ENCODE data around the gene ATAD3B. TPM values are rescaled to one million over a fixed set of nuclear protein-coding genes. Genes with fewer than 3 reads are reported as not detected.

Gene ATAD3B
- total RNA-seq, 4 donors from 2014 or later, result 15.6 to 269 (median 39.2) TPM

- in situ Hi-C loops (cut with MboI; ENCODE audit: low pct_ligation_motif_present in 1 of 4, low pct_unique_long_range_greater_than_20kb in 1 of 4, low sequenced_read_pairs in 3 of 4) (no loop called here), intact Hi-C loops (cut with DNase I; ENCODE audit: low total_unique reads) (loop anchor here (5.0 kb wide), 1 partner anchor 37 kb away; no protein-coding TSS in a partner anchor)
- TF ChIP-seq CTCF (IDR thresholded peaks at IDR 0.05) (no peak), EP300 (IDR thresholded peaks at IDR 0.05; ENCODE audit: low read depth) (no peak), POLR2A (IDR thresholded peaks at IDR 0.05) (no peak)
- H3K27me3 ChIP-seq, result no peaks in the 10 kb centered on the region
- H3K36me3 ChIP-seq, result no peaks in the 10 kb centered on the region
- WGBS, 2 donors (ENCODE audit: low coverage in 1 of 2), result 87 to 100% methylated on average over 6 to 40 of the region's 82 CpGs
- H3K4me1 ChIP-seq, result peaks cover 31 to 50% (median 47%) of the 10 kb centered on the region in 4 donors
- no peak overlapping the region for H3K27ac ChIP-seq
- no peak overlapping the region for H3K4me3 ChIP-seq
- no peak for DNase-seq
- no peaks in the 10 kb centered on the region for H3K9me3 ChIP-seq
These were observed 31.9 kb upstream of the ATAD3B start for GRCh38 chr1:1439546-1440261.

GRCh38 chr1:1440262-1441001 lies 31.1 kb upstream of the ATAD3B start:
- Histone ChIP-seq H3K36me3 (no peaks in the 10 kb centered on the region), H3K9me3 (no peaks in the 10 kb centered on the region), H3K4me1 (peaks cover 26 to 43% (median 41%) of the 10 kb centered on the region in 4 donors), H3K27me3 (no peaks in the 10 kb centered on the region), H3K4me3 (no peak overlapping the region), H3K27ac (peak overlapping the region in 1 of 4 donors; percentile 57)
- in situ Hi-C loops (cut with MboI; ENCODE audit: low pct_ligation_motif_present in 1 of 4, low pct_unique_long_range_greater_than_20kb in 1 of 4, low sequenced_read_pairs in 3 of 4), result no loop called here
- 74% methylated on average over 23 of the region's 26 CpGs; no CpG with 5 or more reads in 1 of the 2 donors for WGBS, 2 donors (ENCODE audit: low coverage in 1 of 2)
- intact Hi-C loops (cut with DNase I; ENCODE audit: low total_unique reads), result no loop called here
- DNase-seq, result no peak
- TF ChIP-seq POLR2AphosphoS5 (IDR thresholded peaks at IDR 0.05) (no peak), CTCF (IDR thresholded peaks at IDR 0.05) (no peak), EP300 (IDR thresholded peaks at IDR 0.05; ENCODE audit: low read depth) (no peak), POLR2A (IDR thresholded peaks at IDR 0.05) (no peak)

GRCh38 chr1:1441002-1441888 lies 30.3 kb upstream of the ATAD3B start:
- Histone ChIP-seq H3K4me3 (no peak overlapping the region), H3K27me3 (no peaks in the 10 kb centered on the region), H3K27ac (peak overlapping the region in 1 of 4 donors; percentile 57), H3K36me3 (no peaks in the 10 kb centered on the region), H3K4me1 (peaks cover 22 to 38% (median 35%) of the 10 kb centered on the region in 4 donors), H3K9me3 (no peaks in the 10 kb centered on the region)
- in situ Hi-C loops (cut with MboI; ENCODE audit: low pct_ligation_motif_present in 1 of 4, low pct_unique_long_range_greater_than_20kb in 1 of 4, low sequenced_read_pairs in 3 of 4), result no loop called here
- WGBS, 2 donors (ENCODE audit: low coverage in 1 of 2), result 27% methylated on average over 29 of the region's 29 CpGs; no CpG with 5 or more reads in 1 of the 2 donors
- TF ChIP-seq CTCF (IDR thresholded peaks at IDR 0.05) (peak; percentile 90 to 98 (median 93)), POLR2A (IDR thresholded peaks at IDR 0.05) (no peak), EP300 (IDR thresholded peaks at IDR 0.05; ENCODE audit: low read depth) (no peak), POLR2AphosphoS5 (IDR thresholded peaks at IDR 0.05) (peak in 2 of 3 donors; percentile 17 to 31)
- peak; percentile 62 for DNase-seq
- intact Hi-C loops (cut with DNase I; ENCODE audit: low total_unique reads), result no loop called here

Data from transverse colon (tissue), 4 donors.